PC-9 (cell line): ENCODE data around the gene CYB5RL.

ENCODE experiments used
- EZH2 ChIP-seq: fragments of 200-600 bp; sonication (generic); IDR thresholded peaks from 2 replicates; pipeline ENCODE4 v1.8.0; 2017; ENCODE audit warnings: antibody characterized with exemption, low read depth
- TF ChIP-seq, protein P1 (sequence below): fragments of 200-600 bp; sonication (generic); conservative IDR thresholded peaks from 2 replicates; pipeline ENCODE4 v1.6.1; 2017; ENCODE audit warnings: mixed run types, antibody characterized with exemption, mild to moderate bottlenecking, moderate library complexity

DNA sequence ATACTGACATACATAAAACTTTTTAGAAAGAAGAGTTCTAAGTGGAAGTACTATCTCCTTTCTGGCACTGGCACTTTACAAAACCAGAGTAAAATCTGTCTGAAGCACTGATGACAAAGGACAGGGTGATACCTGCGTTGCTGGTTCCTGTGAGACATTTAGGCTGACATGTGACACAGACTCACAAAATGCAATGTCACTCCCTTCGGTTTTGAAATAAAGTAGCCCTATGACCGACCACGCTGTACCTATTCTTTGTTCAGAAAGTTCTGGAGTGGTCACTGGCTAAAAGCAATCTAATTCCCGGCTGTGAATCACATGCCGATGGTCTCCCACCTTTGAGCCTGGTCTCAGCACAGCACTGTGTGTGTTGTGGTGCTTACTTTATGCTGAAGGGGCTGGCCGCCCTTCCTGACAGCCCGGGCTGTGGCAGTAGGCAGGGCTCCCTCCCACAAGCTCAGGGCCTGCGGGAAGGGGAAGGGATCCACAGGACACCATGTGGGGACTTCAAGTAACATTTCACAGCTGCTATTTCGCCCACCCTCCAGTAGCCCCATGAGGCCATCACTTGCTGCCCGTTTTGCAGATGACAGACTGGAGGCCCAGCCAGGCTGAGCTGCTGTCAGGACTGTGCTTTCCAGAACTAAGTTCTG lies 48.2 kb upstream of the CYB5RL start:
- TF ChIP-seq, protein P1, sequence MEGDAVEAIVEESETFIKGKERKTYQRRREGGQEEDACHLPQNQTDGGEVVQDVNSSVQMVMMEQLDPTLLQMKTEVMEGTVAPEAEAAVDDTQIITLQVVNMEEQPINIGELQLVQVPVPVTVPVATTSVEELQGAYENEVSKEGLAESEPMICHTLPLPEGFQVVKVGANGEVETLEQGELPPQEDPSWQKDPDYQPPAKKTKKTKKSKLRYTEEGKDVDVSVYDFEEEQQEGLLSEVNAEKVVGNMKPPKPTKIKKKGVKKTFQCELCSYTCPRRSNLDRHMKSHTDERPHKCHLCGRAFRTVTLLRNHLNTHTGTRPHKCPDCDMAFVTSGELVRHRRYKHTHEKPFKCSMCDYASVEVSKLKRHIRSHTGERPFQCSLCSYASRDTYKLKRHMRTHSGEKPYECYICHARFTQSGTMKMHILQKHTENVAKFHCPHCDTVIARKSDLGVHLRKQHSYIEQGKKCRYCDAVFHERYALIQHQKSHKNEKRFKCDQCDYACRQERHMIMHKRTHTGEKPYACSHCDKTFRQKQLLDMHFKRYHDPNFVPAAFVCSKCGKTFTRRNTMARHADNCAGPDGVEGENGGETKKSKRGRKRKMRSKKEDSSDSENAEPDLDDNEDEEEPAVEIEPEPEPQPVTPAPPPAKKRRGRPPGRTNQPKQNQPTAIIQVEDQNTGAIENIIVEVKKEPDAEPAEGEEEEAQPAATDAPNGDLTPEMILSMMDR, result no peak
- TF ChIP-seq EZH2, result no peak
